TTC549 (cell line): ENCODE results near the gene ACMSD.
"Not testable (repeated sequence)": the region's sequence is repeated elsewhere in the genome, so short reads cannot be mapped to it uniquely, and the experiment has no call there.

Experiments
- FAIRE-seq: peaks from 2 replicates; lab custom pipeline; 2012; peaks lifted over from hg19 to GRCh38; lab: Jason Lieb, UNC

The ACMSD gene

DNA sequence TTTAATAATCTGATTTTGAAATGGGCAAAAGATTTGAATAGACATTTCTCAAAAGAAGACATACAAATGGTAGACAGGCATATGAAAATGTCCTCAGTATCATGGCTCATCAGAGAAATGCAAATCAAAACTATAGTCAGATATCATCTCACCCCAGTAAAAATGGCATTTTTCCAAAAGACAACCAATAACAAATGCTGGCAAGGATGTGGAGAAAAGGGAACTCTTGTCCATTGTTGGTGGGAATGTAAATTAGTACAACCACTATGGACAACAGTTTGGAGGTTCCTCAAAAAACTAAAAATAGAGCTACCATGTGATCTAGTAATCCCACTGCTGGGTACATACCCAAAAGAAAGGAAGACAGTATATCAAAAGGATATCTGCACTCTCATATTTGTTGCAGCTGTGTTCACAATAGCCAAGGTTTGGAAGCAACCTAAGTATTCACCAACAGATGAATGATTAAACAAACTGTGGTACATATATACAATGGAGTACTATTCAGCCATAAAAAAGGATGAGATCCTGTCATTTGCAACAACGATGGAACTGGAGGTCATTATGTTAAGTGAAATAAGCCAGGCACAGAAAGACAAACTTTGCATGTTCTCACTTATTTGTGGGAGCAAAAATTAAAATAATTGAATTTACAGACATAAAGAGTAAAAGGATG is 69.2 kb downstream of the ACMSD start:
- not testable (repeated sequence) for FAIRE-seq

- no peak for FAIRE-seq
Measured at GRCh38 chr2:134910763-134911399, 72.5 kb downstream of the ACMSD start.

GRCh38 chr2:134911400-134911785 is 73.0 kb downstream of the ACMSD start:
- FAIRE-seq, result no peak

GRCh38 chr2:134912361-134912760 is 73.9 kb downstream of the ACMSD start:
- no peak for FAIRE-seq

GRCh38 chr2:134917360-134917865 is 79.0 kb downstream of the ACMSD start:
- no peak for FAIRE-seq

- peak; percentile 91 for FAIRE-seq
Measured at GRCh38 chr2:134917888-134918525, 79.6 kb downstream of the ACMSD start.

- peak; percentile 90 for FAIRE-seq
Measured at GRCh38 chr2:134918526-134919340, 80.3 kb downstream of the ACMSD start, which contains the start of gene CCNT2. TSS of gene CCNT2 (plus strand) at chr2:134918822. CDS start at chr2:134918855, 33 bp downstream.

GRCh38 chr2:134919341-134920210 is 81.2 kb downstream of the ACMSD start:
- FAIRE-seq, result no peak

DNA sequence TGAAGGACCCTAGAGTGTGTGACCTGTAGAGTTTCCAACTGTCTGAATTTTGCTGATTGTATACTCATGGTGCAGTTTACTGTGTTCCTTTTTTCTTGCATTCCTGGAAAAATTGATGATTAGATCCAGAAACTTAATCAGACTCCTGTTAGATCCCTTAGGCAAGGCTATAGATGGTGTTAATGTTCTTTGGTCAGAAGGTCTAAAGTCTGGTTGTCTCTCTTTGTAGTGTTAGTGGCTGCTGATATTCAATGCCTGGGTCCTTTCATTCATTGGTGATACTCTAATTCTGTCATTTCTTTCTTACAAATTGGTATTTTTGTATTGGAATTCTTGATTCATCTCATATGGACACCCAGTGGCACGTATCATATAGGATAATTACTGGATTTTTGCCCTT is 86.5 kb downstream of the ACMSD start:
- FAIRE-seq, result no peak

GRCh38 chr2:134926231-134926931 is 88.0 kb downstream of the ACMSD start:
- FAIRE-seq, result no peak

DNA sequence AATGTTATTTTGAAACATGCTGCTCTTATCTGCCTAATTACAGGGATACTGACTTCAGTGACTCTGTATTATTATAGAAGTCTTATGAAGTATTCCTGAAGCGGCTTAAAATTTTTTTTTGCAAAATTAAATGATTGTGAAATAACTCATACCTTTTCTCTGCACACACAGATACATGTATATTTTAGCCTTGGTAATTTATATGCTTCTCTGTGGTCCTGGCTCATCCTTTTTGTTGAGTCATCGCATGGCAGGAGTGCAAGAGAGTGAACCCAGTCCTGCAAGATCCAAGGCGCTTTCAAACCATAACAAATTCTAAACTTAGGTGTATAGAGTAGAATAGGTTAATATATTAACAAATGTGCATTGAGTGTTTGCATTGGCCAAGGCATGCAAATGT is 88.8 kb downstream of the ACMSD start:
- no peak for FAIRE-seq

DNA sequence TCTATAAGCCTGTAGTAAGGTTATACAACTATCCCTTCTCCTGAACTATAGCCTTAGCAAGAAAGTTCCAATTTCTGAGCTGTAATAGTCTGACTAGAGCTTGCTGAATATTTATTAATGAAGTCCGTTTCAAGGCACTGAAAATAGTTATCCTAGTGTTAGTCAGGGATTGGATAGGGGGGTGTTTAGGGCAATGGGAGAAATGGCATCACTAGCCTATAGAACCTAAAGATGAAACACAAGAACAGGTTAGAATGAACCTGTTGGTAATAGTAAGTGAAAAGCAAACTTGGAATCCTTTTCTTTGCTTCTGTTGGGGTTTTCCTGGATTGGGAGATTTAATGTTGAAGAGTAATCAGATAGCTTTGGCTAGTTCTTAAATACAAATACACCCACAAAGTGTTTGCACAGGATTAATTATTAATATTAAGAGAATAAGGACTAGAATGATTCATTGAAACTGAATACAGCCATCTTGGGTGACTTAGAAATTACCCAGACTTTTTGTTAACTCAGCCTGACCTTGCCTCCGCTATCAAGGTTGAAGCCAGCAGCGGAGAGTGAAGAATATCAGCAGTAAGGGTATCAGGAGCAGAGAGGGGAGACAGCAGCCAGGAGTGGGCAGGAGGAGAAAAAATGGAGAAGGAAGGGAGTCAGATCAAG is 94.6 kb downstream of the ACMSD start:
- no peak for FAIRE-seq

DNA sequence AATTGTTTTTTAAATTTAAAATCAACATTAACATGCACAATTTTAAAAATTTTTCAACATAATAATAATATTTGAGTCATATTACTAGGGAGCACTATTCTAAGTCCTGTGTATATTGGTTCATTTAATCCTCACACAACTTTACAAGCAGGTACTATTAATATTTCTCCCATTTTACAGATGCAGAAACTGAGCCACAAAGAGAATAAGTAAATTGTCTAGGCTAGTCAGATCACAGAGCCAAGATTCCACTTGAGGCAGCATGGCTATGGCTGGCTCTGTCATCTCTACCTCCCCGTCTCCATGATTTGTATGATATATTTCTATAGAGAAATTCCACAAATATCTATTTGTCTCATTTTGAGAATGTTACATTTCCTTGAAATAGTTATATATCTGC is 95.3 kb downstream of the ACMSD start:
- no peak for FAIRE-seq

GRCh38 chr2:134934150-134934549 is 95.7 kb downstream of the ACMSD start:
- FAIRE-seq, result no peak

DNA sequence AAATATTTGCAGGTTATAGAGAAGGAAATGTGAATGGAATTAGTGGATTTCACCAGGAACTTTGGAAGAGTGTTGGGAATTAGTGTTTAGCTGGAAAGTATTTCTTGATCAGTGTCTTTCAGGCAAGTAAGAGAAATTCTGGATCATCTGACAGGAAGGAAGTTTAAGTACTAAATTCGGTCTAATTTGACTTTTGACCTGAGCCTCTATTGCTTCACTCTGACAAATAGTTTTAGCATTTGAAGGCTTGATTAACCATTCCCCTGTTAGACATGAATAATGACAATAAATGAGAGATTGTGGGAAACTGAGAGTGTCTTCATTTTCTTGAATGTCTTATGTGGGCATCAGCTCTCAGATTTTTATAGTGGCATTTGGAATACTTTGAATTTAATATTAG is 96.2 kb downstream of the ACMSD start:
- no peak for FAIRE-seq

DNA sequence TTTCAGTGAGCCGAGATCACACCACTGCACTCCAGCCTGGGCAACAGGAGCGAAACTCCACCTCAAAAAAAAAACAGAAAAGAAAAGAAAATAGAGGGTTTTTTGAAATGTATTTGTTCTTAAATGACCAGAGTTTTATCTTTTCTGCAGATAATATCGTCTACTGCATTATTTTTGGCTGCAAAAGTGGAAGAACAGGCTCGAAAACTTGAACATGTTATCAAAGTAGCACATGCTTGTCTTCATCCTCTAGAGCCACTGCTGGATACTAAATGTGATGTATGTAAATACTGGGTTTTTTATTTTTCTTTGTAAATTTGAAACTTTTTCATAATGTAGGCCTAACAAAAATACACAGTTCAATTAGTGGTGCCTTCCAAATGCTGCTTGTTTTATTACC is 98.3 kb downstream of the ACMSD start:
- FAIRE-seq, result no peak

- FAIRE-seq, result no peak
Measured at GRCh38 chr2:134943540-134943939, 105.1 kb downstream of the ACMSD start.

- no peak for FAIRE-seq
Measured at GRCh38 chr2:134944975-134945374, 106.6 kb downstream of the ACMSD start.

- no peak for FAIRE-seq
Measured at GRCh38 chr2:134946073-134946472, 107.7 kb downstream of the ACMSD start.

GRCh38 chr2:134949981-134950708 is 111.7 kb downstream of the ACMSD start:
- no peak for FAIRE-seq
